OCI-LY1 (cell line): ENCODE measurements around the gene PCDHGA6.

Experiments used
- H2AFZ ChIP-seq: fragments of 200-600 bp; sonication (generic), shearing (Covaris generic); 2 replicates; pipeline ENCODE4 v1.6.0; 2014; ENCODE audit warnings: antibody characterized with exemption, mild to moderate bottlenecking, low read length
- H3F3A ChIP-seq: fragments of 200-600 bp; sonication (generic), shearing (Covaris generic); 2 replicates; pipeline ENCODE4 v1.6.0; 2014; ENCODE audit warnings: mild to moderate bottlenecking, antibody characterized with exemption, low read length, moderate library complexity; ENCODE audit not compliant: insufficient read depth
- H3K27ac ChIP-seq: fragments of 200-600 bp; sonication (generic); 2 replicates; pipeline ENCODE4 v1.5.1; 2014; ENCODE audit warnings: low read length, mixed run types, mild to moderate bottlenecking, low read depth; ENCODE audit not compliant: poor library complexity, severe bottlenecking
- H3K27me3 ChIP-seq: fragments of 200-600 bp; sonication (generic); 2 replicates; pipeline ENCODE4 v1.6.0; 2014; ENCODE audit warnings: antibody characterized with exemption, mild to moderate bottlenecking, low read length, moderate library complexity; ENCODE audit not compliant: insufficient read depth
- H3K36me3 ChIP-seq: fragments of 200-600 bp; sonication (generic); 2 replicates; pipeline ENCODE4 v1.6.1; 2014; ENCODE audit warnings: mild to moderate bottlenecking, antibody characterized with exemption, low read length, moderate library complexity, mixed read lengths; ENCODE audit not compliant: insufficient read depth
- H3K4me1 ChIP-seq: fragments of 200-600 bp; sonication (generic); 2 replicates; pipeline ENCODE4 v1.5.1; 2014; ENCODE audit warnings: mild to moderate bottlenecking, low read length, moderate library complexity; ENCODE audit not compliant: insufficient read depth, severe bottlenecking
- H3K4me2 ChIP-seq: fragments of 200-600 bp; sonication (generic), shearing (Covaris generic); 2 replicates; pipeline ENCODE4 v1.6.1; 2014; ENCODE audit warnings: low read length
- H3K4me3 ChIP-seq: fragments of 200-600 bp; sonication (generic); 2 replicates; pipeline ENCODE4 v1.5.1; 2014; ENCODE audit warnings: low read length, low read depth, mild to moderate bottlenecking, mixed read lengths; ENCODE audit not compliant: poor library complexity, severe bottlenecking
- H3K79me2 ChIP-seq: fragments of 200-600 bp; shearing (Covaris generic); 2 replicates; pipeline ENCODE4 v1.6.1; 2016; ENCODE audit warnings: mixed run types, low read length, mixed read lengths; ENCODE audit not compliant: insufficient read depth
- H3K9ac ChIP-seq: fragments of 200-600 bp; sonication (generic), shearing (Covaris generic); 2 replicates; pipeline ENCODE4 v1.6.1; 2014; ENCODE audit warnings: mild to moderate bottlenecking, low read length, mixed read lengths
- H3K9me2 ChIP-seq: fragments of 200-600 bp; sonication (generic), shearing (Covaris generic); 2 replicates; pipeline ENCODE4 v1.6.1; 2014; ENCODE audit warnings: low read depth, mild to moderate bottlenecking, low read length, mixed read lengths
- H3K9me3 ChIP-seq: fragments of 200-600 bp; shearing (Covaris generic); 2 replicates; pipeline ENCODE4 v1.6.1; 2014; ENCODE audit warnings: low read length, mixed read lengths
- H4K20me1 ChIP-seq: fragments of 200-600 bp; sonication (generic), shearing (Covaris generic); 2 replicates; pipeline ENCODE4 v1.6.0; 2016; ENCODE audit warnings: mild to moderate bottlenecking, low read length; ENCODE audit not compliant: insufficient read depth
- EZH2 ChIP-seq: fragments of 200-600 bp; sonication (generic), shearing (Covaris generic); IDR thresholded peaks from 2 replicates; pipeline ENCODE4 v1.8.0; 2017; ENCODE audit warnings: borderline replicate concordance, mixed run types, mild to moderate bottlenecking, antibody characterized with exemption, low read length, moderate library complexity, mixed read lengths
- TF ChIP-seq, protein P1 (sequence below): fragments of 200-600 bp; sonication (generic), shearing (Covaris generic); IDR thresholded peaks from 2 replicates; pipeline ENCODE4 v1.5.1; 2017; ENCODE audit warnings: mild to moderate bottlenecking, antibody characterized with exemption, low read length, moderate library complexity, mixed read lengths

The PCDHGA6 gene

GRCh38 chr5:141388661-141389060 lies 15.0 kb downstream of the PCDHGA6 start:
- no peaks in the 10 kb centered on the region for H3K27me3 ChIP-seq
- H3K4me2 ChIP-seq, result no peak overlapping the region
- H3K36me3 ChIP-seq, result no peaks in the 10 kb centered on the region
- peaks cover 8% of the 10 kb centered on the region for H3K9me3 ChIP-seq
- H3K27ac ChIP-seq, result no peak overlapping the region
- no peaks in the 10 kb centered on the region for H3K79me2 ChIP-seq
- no peak overlapping the region for H2AFZ ChIP-seq
- no peaks in the 10 kb centered on the region for H3K9me2 ChIP-seq
- no peak overlapping the region for H3K9ac ChIP-seq
- no peaks in the 10 kb centered on the region for H4K20me1 ChIP-seq
- no peaks in the 10 kb centered on the region for H3F3A ChIP-seq
- H3K4me3 ChIP-seq, result no peak overlapping the region
- no peaks in the 10 kb centered on the region for H3K4me1 ChIP-seq
- TF ChIP-seq EZH2, result no peak
- TF ChIP-seq, protein P1, sequence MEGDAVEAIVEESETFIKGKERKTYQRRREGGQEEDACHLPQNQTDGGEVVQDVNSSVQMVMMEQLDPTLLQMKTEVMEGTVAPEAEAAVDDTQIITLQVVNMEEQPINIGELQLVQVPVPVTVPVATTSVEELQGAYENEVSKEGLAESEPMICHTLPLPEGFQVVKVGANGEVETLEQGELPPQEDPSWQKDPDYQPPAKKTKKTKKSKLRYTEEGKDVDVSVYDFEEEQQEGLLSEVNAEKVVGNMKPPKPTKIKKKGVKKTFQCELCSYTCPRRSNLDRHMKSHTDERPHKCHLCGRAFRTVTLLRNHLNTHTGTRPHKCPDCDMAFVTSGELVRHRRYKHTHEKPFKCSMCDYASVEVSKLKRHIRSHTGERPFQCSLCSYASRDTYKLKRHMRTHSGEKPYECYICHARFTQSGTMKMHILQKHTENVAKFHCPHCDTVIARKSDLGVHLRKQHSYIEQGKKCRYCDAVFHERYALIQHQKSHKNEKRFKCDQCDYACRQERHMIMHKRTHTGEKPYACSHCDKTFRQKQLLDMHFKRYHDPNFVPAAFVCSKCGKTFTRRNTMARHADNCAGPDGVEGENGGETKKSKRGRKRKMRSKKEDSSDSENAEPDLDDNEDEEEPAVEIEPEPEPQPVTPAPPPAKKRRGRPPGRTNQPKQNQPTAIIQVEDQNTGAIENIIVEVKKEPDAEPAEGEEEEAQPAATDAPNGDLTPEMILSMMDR, result no peak

- Histone ChIP-seq H2AFZ (no peak overlapping the region), H3K36me3 (no peaks in the 10 kb centered on the region), H3K79me2 (no peaks in the 10 kb centered on the region), H3K9me2 (no peaks in the 10 kb centered on the region), H3F3A (no peaks in the 10 kb centered on the region), H3K27ac (no peak overlapping the region), H3K4me1 (no peaks in the 10 kb centered on the region), H3K4me3 (no peak overlapping the region), H3K27me3 (no peaks in the 10 kb centered on the region), H3K9ac (no peak overlapping the region), H3K9me3 (peaks cover 8% of the 10 kb centered on the region), H3K4me2 (no peak overlapping the region), H4K20me1 (no peaks in the 10 kb centered on the region)
- TF ChIP-seq, protein P1, result no peak
- TF ChIP-seq EZH2, result no peak
Observed at GRCh38 chr5:141389153-141390042, 15.7 kb downstream of the PCDHGA6 start.

DNA sequence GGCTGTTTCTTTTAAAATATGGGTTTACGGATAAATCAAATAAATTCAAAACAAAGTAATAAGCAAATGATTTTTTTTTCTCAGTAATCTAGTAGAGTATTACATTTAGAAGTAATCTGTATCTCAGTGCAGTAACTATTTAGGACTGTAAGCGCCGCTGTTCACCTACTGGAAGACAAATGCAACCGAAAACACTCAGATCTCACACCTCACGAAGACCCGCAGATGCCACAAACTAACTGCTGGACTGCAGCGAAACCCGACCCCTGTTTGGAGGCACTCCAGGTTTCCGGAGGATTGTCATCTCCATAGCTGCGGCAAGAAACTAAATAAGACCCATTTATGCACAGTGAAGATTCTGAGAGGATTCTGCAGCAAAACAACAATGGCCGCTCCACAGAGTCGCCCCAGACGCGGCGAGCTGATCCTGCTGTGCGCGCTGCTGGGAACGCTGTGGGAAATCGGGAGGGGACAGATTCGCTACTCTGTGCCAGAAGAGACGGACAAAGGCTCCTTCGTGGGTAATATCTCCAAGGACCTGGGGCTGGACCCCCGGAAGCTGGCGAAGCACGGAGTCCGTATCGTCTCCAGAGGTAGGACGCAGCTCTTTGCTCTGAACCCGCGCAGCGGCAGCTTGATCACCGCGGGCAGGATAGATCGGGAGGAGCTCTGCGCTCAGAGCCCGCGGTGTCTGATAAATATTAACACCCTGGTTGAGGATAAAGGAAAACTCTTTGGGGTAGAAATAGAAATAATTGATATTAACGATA lies 18.9 kb downstream of the PCDHGA6 start, which contains the start of gene PCDHGA8:
TSS of gene PCDHGA8 (plus strand) at position 205 of the 770 bp plus-strand sequence. CDS start at position 386, 181 bp downstream.
- H3K4me1 ChIP-seq, result no peaks in the 10 kb centered on the region
- TF ChIP-seq, protein P1, result no peak
- TF ChIP-seq EZH2, result no peak
- no peak within 1 kb of the TSS for H3K4me2 ChIP-seq
- H3K27me3 ChIP-seq, result no peaks in the 10 kb centered on the region
- no peak within 1 kb of the TSS for H3K27ac ChIP-seq
- no peaks in the 10 kb centered on the region for H4K20me1 ChIP-seq
- no peak within 1 kb of the TSS for H3K9ac ChIP-seq
- H2AFZ ChIP-seq, result no peak within 1 kb of the TSS
- H3K79me2 ChIP-seq, result no peaks in the 10 kb centered on the region
- peaks cover 6% of the 10 kb centered on the region; the same call in 1 of the 2 replicates for H3K9me3 ChIP-seq
- no peaks in the 10 kb centered on the region for H3K9me2 ChIP-seq
- H3K4me3 ChIP-seq, result no peak within 1 kb of the TSS
- H3F3A ChIP-seq, result no peaks in the 10 kb centered on the region
- no peaks in the 10 kb centered on the region for H3K36me3 ChIP-seq
